Dermis blood vessel endothelial cell (primary cell): Measurements from ENCODE around the gene GAPDH. TPM values are rescaled to one million over a fixed set of nuclear protein-coding genes. Genes with fewer than 3 reads are reported as not detected.
"Not testable (repeated sequence)": the region's sequence is repeated elsewhere in the genome, so short reads cannot be mapped to it uniquely, and the experiment has no call there.

ENCODE experiments used
- DNase-seq: peaks from one replicate; pipeline ENCODE4 v3.0.0; 2010
- total RNA-seq: library from RNA; depleted of rRNA; stranded (reverse); fragments of >200 nt; gene quantifications from 2 replicates; pipeline ENCODE4 v1.2.3, GENCODE V29; 2014

The GAPDH gene
- total RNA-seq, 1 donor from 2014 or later, result 4,017 TPM

DNA sequence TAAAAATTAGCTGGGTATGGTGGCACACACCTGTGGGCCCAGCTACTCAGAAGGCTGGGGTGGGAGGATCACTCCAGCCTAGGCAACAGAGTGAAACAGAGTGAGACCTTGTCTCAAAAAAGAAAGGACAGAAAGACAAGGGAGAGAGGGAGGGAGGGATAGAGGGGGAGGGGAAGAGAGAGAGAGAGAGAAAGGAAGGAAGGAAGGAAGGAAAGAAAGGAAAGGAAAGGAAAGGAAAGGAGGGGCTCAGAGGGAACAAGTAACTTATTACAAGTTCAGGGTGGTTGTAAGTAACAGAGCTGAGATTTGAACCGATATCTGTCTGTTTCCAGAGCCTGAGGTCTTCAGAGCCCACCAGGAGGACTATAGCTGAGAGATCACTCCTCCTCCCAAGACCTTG is 13.2 kb downstream of the GAPDH start:
- DNase-seq, result no peak

DNA sequence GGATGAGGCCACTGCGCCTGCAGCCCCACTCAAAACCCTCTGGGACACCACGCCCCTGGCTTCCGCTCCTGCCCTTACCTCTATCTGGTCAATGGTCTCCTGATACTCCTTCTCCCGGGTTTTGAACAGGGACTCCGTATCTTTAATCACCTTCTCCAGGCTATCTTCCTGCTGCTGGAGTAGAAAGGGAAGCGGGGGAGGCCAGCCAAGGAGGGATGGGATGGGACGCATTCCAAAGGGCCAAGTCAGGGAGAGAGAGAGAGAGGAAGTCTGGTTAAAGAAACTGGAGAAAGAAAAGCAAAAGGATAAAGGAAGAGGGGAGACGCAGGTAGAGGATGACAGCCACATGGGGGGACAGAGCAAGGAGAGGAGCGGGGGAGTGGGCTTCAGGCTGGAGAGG is 13.7 kb downstream of the GAPDH start:
- peak; percentile 68 for DNase-seq

- no peak for DNase-seq
Measured at GRCh38 chr12:6548556-6548955, 14.2 kb downstream of the GAPDH start.

DNA sequence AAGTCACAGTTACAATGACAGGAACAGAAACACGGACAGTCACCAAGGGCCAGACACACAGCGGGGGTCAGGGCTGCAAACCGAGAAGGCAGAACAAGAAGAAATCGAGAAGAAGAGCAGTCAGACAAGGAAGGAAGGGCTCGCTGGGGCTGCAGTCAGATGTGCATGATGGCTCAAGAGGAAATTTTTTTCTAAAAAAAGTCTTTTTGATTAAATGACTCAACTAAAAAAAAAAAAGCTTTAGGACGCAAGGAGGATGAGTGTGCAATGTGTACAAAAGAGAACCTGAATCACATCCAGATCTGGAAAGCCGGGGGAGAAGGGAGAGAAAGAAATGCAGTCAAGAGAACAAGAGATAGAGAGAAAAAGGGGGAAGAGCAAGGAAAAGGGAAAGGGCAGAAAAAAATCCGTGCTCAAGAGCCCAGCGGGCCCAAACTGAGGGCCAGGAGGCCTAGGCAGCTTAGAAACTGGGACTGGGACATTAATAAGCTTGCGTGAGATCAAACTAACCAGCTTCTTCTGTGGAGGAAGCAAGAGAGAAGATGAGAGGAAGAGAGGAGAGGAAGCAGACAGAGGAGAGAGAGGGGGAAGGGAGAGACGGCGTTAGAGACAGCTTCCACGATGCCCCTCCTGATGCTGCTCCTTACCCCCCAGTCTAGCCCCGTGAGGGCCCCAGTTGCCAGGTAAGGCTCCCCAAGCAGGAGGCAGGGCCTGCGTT is 14.8 kb downstream of the GAPDH start:
- peak; percentile 58 for DNase-seq

DNA sequence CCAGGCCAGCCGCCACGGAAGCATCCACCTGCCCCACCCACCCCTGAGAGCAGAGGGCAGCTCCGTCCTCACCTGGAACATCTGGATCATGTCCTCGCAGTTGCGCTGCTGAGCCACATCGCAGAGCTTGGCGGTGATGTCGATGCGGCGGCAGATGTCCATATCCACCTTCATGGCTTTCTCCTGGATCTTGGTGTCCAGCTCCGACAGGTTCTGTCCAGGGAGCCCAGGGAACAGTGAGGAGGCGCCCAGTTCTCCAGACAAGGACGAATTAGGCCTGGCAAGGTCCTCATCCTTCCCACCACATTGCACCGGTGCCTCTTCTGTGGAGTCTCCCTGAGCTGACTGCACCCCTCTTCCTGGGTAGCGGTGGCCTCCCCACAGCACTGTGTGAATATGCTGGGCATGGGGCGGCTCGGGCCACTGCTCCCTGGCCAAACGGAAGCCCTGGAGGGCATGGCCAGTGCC is 15.4 kb downstream of the GAPDH start:
- DNase-seq, result no peak

GRCh38 chr12:6550294-6551062 is 16.2 kb downstream of the GAPDH start:
- DNase-seq, result no peak

GRCh38 chr12:6551063-6551461 is 16.7 kb downstream of the GAPDH start:
- no peak for DNase-seq

- DNase-seq, result peak; percentile 43
Measured at GRCh38 chr12:6551496-6552139, 17.3 kb downstream of the GAPDH start.

DNA sequence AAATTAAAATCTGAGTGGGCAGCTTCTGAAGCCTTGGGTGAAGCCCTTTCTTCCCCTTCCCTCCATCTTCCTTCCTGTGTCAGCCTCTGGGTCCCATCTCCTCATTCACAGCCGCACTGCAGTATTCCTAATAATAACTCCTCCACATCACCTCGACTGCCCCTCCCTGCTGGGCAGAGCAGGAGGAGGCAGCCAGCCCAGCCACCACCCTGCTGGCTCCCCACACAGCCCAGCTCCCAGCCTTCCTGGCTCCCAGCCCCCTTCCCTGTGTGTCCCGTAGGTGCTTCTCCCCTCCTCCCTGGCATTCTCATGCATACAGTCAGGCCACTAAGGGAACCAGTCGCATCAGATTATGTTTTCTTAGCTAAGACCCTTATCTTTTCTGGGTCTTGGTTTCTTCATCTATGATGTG is 17.8 kb downstream of the GAPDH start:
- DNase-seq, result no peak

- DNase-seq, result peak; percentile 70
Measured at GRCh38 chr12:6553051-6553868, 18.9 kb downstream of the GAPDH start.

GRCh38 chr12:6554168-6555017 is 20.1 kb downstream of the GAPDH start:
- peak; percentile 89 for DNase-seq

GRCh38 chr12:6555018-6555691 is 20.8 kb downstream of the GAPDH start:
- peak; percentile 29 for DNase-seq

DNA sequence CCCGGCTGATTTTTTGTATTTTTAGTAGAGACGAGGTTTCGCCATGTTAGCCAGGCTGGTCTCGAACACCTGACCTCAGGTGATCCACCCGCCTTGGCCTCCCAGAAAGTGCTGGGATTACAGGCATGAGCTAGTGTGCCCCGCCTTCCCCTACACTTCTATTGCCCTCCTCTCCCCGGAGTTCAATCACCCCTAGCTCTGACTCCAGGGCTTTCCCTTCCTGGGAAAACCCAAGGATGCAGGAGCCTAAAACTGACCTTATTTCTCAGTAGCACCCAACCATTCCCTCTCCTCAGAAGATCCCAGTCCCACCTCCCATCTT is 22.1 kb downstream of the GAPDH start:
- not testable (repeated sequence) for DNase-seq

GRCh38 chr12:6556857-6557256 is 22.5 kb downstream of the GAPDH start:
- DNase-seq, result no peak

DNA sequence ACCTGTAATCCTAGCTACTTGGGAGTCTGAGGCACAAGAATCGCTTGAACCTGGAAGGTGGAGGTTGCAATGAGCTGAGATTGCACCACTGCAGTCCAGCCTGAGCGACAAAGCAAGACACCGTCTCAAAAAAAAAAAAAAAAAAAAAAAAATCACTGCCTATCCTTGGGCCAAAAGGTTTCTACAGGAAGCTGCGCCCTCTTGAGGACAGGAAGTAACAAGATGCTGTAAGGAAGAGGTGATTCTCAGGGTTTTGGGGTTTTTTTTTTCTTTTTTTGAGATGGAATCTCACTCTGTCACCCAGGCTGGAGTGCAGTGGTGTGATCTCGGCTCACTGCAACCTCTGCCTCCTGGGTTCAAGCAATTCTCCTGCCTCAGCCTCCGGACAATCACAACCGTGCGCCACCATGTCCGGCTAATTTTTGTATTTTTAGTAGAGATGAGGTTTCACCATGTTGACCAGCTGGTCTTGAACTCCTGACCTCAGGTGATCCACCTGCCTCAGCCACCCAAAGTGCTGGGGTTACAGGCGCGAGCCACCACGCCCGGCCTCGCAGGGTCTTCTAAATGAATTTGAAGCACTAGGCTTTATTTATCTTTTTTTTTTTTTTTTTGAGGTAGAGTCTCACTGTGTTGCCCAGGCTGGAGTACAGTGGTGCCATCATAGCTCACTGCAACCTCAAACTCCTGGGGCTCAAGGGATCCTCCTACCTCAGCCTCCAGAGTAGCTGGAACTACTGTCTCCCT is 23.9 kb downstream of the GAPDH start:
- peak; percentile 65 for DNase-seq

- no peak for DNase-seq
Measured at GRCh38 chr12:6559500-6559899, 25.2 kb downstream of the GAPDH start.

DNA sequence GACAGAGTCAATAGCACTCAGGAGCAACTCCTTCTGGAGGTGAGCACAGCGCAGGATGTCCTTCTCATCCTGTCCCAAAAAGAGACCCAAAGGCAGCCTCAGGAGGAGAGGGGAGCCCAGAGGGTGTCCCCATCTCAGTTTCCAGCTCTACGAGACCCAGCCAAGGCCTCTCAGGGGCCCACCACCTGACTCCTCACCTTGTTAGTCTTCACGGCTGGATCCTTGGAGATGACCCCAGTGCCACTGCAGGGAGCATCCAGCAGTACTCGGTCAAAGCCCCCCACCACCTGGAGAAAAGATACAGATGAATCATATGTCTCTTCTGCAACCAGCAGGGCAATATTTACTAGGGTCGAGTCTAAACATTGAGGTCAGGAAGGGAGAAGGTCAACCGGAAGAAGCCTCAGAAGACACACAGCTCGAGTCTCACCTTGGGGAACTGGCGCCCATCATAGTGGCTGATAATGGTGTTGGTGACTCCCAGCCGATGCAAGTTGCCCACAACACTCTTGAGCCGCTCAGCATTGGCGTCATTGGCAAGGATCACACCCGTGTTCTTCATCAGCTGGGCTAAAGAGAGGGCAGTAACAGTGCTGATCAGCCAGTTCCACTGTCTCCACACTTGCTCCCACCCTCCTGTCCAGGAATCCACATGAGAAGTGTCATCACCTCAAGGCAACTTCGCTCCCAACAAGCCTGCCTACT is 26.3 kb downstream of the GAPDH start:
- DNase-seq, result no peak

DNA sequence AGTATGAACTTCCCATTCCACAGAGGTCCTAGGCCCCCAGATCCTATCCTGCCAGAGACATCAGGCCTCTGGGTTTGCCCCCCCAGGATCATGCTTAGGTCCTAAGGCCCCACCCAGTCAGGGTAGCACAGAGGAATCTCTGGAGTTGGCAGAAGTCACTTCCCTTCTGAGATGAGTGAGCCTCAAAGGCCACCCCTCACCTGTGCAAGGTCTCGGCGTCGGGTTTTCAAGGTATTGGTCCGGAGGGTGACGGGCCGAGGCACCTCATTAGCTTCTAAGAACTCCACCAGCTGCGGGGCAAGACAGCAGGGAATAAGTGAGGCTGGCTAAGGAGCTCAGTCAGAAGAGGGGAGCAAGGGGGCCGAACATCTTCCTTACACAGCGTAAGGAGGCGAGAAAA is 28.6 kb downstream of the GAPDH start:
- no peak for DNase-seq

DNA sequence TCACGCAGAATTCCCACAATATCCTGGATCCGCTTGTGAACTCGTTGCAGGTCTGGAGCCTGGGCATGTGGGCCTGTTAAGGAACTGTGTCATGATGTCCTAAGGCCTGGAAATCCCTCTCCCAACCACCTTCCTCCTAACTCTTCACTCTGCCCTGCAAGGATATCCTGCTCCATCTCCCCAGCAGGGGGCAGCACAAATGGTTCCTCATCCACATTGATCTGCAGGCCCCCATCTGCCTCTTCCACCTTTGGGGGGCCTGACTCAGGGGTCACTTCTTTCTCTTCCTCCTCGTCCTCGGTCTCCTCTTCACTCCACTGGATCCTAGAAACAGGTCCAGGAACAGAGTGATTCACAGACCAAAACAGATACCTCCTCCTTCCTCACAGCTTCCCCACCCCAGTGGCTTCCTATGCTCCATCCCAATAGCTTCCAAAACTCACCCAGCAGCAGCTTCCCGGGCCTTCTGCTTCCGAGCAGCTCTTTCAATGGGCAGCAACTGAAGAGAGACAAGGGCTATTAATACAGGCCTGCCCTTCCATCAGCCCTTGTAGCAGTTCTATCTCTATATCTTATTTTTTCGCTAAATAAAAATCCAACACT is 29.2 kb downstream of the GAPDH start:
- peak; percentile 78 for DNase-seq
